HepG2 (cell line): ENCODE data around the gene B4GALT5. TPM values are rescaled to one million over a fixed set of nuclear protein-coding genes. Genes with fewer than 3 reads are reported as not detected.

Experiments used
- ETV6 ChIP-seq: sonication (generic); formaldehyde crosslinking; conservative IDR thresholded peaks from 2 replicates; pipeline ENCODE4 v1.4.0; 2020; ENCODE audit warnings: missing genetic modification reagents
- EZH2 ChIP-seq: conservative IDR thresholded peaks from 2 replicates; pipeline ENCODE4 v1.6.1; 2012; ENCODE audit warnings: mild to moderate bottlenecking, low read depth, low read length, moderate library complexity
- HES4 ChIP-seq: sonication (generic); formaldehyde crosslinking; IDR thresholded peaks from 2 replicates; pipeline ENCODE4 v1.9.0; 2021; ENCODE audit warnings: mild to moderate bottlenecking, missing genetic modification reagents, borderline replicate concordance
- HNRNPLL ChIP-seq: fragments of 200-400 bp; formaldehyde crosslinking; IDR thresholded peaks from 2 replicates; pipeline ENCODE4 v1.6.1; 2017; ENCODE audit warnings: mild to moderate bottlenecking, low read depth, low read length; ENCODE audit not compliant: poor library complexity, severe bottlenecking
- NFYB ChIP-seq: sonication (generic); formaldehyde crosslinking; IDR thresholded peaks from 2 replicates; pipeline ENCODE4 v1.4.0; 2020; ENCODE audit warnings: missing genetic modification reagents
- PRMT3 ChIP-seq: sonication (generic); formaldehyde crosslinking; IDR thresholded peaks from 2 replicates; pipeline ENCODE4 v1.8.1; 2022; ENCODE audit warnings: low read depth, mild to moderate bottlenecking, moderate library complexity, missing genetic modification reagents, borderline replicate concordance
- REXO4 ChIP-seq: sonication (generic); formaldehyde crosslinking; IDR thresholded peaks from 2 replicates; pipeline ENCODE4 v1.8.0; 2022; ENCODE audit warnings: missing genetic modification reagents, mild to moderate bottlenecking, borderline replicate concordance
- SALL2 ChIP-seq: sonication (generic); formaldehyde crosslinking; IDR thresholded peaks from 2 replicates; pipeline ENCODE4 v1.8.1; 2023; ENCODE audit warnings: mild to moderate bottlenecking, missing genetic modification reagents, inconsistent platforms
- U2AF1 ChIP-seq: fragments of 200-400 bp; formaldehyde crosslinking; optimal IDR thresholded peaks from 2 replicates; pipeline ENCODE3; 2017; ENCODE audit warnings: mild to moderate bottlenecking, low read depth, low read length
- ZMYM4 ChIP-seq: sonication (generic); formaldehyde crosslinking; IDR thresholded peaks from 2 replicates; pipeline ENCODE4 v1.8.1; 2023; ENCODE audit warnings: mild to moderate bottlenecking, missing genetic modification reagents
- ZNF263 ChIP-seq: sonication (generic); formaldehyde crosslinking; IDR thresholded peaks from 2 replicates; pipeline ENCODE4 v1.4.0; 2020; ENCODE audit warnings: missing genetic modification reagents
- polyA plus RNA-seq, 8 experiments: library from polyadenylated mRNA; depleted of rRNA in 3 of 8; stranded (reverse) in 7 of 8; unstranded in 1 of 8; fragments of >200 nt; fragmentation: Illumina TruSeq in 4 of 8; extraction: Trizol in 4 of 8; gene quantifications; 2 replicates each; pipeline versions ENCODE4 v1.2.1 to v1.2.3, GENCODE V29; 2011 to 2016; ENCODE audit warnings: low read depth in 4 of 8, missing spikeins in 1 of 8, mixed read lengths in 1 of 8; ENCODE audit not compliant: insufficient read depth in 1 of 8
- total RNA-seq, 5 experiments: library from RNA; depleted of rRNA; stranded (reverse); fragments of >200 nt; fragmentation: Illumina TruSeq; extraction: Trizol; gene quantifications; 2 replicates each; pipeline ENCODE4 v1.2.3, GENCODE V29; 2016; ENCODE audit warnings: low read depth in 1 of 5
- TF ChIP-seq, protein P1 (sequence below): sonication (generic); formaldehyde crosslinking; IDR thresholded peaks from 2 replicates; pipeline ENCODE4 v1.8.0; 2022; ENCODE audit warnings: missing genetic modification reagents, mild to moderate bottlenecking, moderate library complexity, borderline replicate concordance
- TF ChIP-seq, protein P2 (sequence below): sonication (generic); formaldehyde crosslinking; IDR thresholded peaks from 2 replicates; pipeline ENCODE4 v1.4.0; 2020; ENCODE audit warnings: missing genetic modification reagents
- TF ChIP-seq, protein P3 (sequence below): sonication (generic); formaldehyde crosslinking; conservative IDR thresholded peaks from 2 replicates; pipeline ENCODE4 v1.8.0; 2022; ENCODE audit warnings: low read depth, missing genetic modification reagents
- TF ChIP-seq, protein P4 (sequence below): sonication (generic); formaldehyde crosslinking; IDR thresholded peaks from 2 replicates; pipeline ENCODE4 v1.4.0; 2020; ENCODE audit warnings: missing genetic modification reagents

The B4GALT5 gene
- total and polyA plus RNA-seq, 2 of the 13 experiments (the other 11 are each of a cell fraction or from before 2014, with no cell fraction given), result 27.3 to 30.9 TPM

DNA sequence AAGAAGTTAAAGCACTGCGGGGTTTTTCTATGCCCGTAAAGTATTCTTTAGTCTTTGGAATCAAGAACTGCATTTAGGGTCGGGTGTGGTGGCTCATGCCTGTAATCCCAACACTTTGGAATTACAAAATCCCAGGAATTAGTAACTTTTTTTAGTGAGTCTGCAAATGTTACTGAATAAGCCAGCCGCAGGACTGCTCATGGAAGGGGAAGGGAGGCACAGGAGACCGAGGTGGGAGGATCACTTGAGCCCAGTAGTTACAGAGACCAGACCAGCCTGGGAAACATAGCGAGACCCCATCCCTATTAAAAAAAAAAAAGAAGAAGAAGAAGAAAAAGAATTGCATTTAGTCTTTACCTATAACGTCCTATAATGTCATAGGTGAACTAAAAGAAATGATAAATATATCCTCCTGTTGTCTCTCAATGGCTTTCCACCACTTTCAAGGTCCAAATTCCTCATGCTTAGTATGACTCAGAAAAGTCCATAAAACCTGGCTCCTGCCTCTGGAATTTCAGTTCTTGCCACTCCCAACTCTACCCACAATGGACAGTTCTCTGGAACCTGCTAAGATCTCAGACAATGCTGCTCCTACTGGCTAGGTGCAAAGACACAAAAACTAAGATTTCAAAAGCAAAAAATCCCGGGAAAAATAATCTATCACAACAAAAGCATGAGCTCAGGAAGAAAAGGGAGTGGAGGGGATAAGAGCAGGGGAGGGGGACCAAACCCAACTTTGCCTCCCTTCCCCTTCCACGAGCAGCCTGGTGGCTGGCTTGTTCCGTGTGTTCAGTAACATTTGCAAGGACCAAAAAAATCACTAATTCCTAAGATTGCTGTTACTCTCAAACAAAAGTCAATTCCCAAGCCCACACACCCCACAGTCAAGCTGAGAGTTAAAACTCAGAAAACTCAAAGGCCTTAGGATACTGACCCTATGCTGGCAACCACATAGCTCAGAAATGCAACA, 39.0 kb downstream of the B4GALT5 start (continued):
- TF ChIP-seq, protein P1, sequence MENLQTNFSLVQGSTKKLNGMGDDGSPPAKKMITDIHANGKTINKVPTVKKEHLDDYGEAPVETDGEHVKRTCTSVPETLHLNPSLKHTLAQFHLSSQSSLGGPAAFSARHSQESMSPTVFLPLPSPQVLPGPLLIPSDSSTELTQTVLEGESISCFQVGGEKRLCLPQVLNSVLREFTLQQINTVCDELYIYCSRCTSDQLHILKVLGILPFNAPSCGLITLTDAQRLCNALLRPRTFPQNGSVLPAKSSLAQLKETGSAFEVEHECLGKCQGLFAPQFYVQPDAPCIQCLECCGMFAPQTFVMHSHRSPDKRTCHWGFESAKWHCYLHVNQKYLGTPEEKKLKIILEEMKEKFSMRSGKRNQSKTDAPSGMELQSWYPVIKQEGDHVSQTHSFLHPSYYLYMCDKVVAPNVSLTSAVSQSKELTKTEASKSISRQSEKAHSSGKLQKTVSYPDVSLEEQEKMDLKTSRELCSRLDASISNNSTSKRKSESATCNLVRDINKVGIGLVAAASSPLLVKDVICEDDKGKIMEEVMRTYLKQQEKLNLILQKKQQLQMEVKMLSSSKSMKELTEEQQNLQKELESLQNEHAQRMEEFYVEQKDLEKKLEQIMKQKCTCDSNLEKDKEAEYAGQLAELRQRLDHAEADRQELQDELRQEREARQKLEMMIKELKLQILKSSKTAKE (CRISPR knock-in tag), result no peak
- TF ChIP-seq EZH2, result no peak
- TF ChIP-seq, protein P2, sequence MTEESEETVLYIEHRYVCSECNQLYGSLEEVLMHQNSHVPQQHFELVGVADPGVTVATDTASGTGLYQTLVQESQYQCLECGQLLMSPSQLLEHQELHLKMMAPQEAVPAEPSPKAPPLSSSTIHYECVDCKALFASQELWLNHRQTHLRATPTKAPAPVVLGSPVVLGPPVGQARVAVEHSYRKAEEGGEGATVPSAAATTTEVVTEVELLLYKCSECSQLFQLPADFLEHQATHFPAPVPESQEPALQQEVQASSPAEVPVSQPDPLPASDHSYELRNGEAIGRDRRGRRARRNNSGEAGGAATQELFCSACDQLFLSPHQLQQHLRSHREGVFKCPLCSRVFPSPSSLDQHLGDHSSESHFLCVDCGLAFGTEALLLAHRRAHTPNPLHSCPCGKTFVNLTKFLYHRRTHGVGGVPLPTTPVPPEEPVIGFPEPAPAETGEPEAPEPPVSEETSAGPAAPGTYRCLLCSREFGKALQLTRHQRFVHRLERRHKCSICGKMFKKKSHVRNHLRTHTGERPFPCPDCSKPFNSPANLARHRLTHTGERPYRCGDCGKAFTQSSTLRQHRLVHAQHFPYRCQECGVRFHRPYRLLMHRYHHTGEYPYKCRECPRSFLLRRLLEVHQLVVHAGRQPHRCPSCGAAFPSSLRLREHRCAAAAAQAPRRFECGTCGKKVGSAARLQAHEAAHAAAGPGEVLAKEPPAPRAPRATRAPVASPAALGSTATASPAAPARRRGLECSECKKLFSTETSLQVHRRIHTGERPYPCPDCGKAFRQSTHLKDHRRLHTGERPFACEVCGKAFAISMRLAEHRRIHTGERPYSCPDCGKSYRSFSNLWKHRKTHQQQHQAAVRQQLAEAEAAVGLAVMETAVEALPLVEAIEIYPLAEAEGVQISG (CRISPR knock-in tag), result no peak
- TF ChIP-seq ETV6 (CRISPR knock-in tag), result no peak
- TF ChIP-seq, protein P3, sequence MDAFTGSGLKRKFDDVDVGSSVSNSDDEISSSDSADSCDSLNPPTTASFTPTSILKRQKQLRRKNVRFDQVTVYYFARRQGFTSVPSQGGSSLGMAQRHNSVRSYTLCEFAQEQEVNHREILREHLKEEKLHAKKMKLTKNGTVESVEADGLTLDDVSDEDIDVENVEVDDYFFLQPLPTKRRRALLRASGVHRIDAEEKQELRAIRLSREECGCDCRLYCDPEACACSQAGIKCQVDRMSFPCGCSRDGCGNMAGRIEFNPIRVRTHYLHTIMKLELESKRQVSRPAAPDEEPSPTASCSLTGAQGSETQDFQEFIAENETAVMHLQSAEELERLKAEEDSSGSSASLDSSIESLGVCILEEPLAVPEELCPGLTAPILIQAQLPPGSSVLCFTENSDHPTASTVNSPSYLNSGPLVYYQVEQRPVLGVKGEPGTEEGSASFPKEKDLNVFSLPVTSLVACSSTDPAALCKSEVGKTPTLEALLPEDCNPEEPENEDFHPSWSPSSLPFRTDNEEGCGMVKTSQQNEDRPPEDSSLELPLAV (CRISPR knock-in tag), result no peak
- TF ChIP-seq NFYB, result no peak
- TF ChIP-seq PRMT3, result no peak
- no peak for TF ChIP-seq SALL2 (CRISPR knock-in tag)
- no peak for TF ChIP-seq U2AF1
- TF ChIP-seq HES4 (CRISPR knock-in tag), result no peak
- no peak for TF ChIP-seq ZMYM4 (CRISPR knock-in tag)
- no peak for TF ChIP-seq HNRNPLL
- TF ChIP-seq ZNF263, result 0 out of 2 replicates have a peak, but pooled peaks have one; percentile 22
- no peak for TF ChIP-seq REXO4 (CRISPR knock-in tag)
- TF ChIP-seq, protein P4, sequence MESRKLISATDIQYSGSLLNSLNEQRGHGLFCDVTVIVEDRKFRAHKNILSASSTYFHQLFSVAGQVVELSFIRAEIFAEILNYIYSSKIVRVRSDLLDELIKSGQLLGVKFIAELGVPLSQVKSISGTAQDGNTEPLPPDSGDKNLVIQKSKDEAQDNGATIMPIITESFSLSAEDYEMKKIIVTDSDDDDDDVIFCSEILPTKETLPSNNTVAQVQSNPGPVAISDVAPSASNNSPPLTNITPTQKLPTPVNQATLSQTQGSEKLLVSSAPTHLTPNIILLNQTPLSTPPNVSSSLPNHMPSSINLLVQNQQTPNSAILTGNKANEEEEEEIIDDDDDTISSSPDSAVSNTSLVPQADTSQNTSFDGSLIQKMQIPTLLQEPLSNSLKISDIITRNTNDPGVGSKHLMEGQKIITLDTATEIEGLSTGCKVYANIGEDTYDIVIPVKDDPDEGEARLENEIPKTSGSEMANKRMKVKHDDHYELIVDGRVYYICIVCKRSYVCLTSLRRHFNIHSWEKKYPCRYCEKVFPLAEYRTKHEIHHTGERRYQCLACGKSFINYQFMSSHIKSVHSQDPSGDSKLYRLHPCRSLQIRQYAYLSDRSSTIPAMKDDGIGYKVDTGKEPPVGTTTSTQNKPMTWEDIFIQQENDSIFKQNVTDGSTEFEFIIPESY (CRISPR knock-in tag), result no peak
